Uterus (tissue), 2 donors: ENCODE measurements around the gene OTOP3.

Experiments
- CTCF ChIP-seq, 4 experiments: fragments of 200-600 bp in 2 of 4; fragments of 450-650 bp in 2 of 4; sonication (generic) in 2 of 4; IDR thresholded peaks; one replicate each; pipeline ENCODE4 v1.5.1; 2016 to 2019; ENCODE audit warnings: antibody characterized with exemption in 4 of 4, mild to moderate bottlenecking in 2 of 4, moderate library complexity in 1 of 4
- POLR2A ChIP-seq, 2 donors: fragments of 450-650 bp; IDR thresholded peaks; one replicate each; pipeline ENCODE4 v1.6.1; 2016; ENCODE audit warnings: antibody characterized with exemption in 2 of 2, mild to moderate bottlenecking in 1 of 2, moderate library complexity in 1 of 2

- TF ChIP-seq CTCF (IDR thresholded peaks at IDR 0.05) (no peak), POLR2A (IDR thresholded peaks at IDR 0.05) (no peak)
These were observed 32.7 kb upstream of the OTOP3 start for GRCh38 chr17:74903034-74903433.
